Activated CD4-positive, alpha-beta T cell treated with anti-CD3 and anti-CD28 coated beads, Interleukin-2, amount 50 U/mL, for 16 hours (primary cell): ENCODE results near the gene LAMC3.
A peak's percentile ranks its signal among the peaks of the same experiment; 100 is the strongest.
"Not testable (repeated sequence)": the region's sequence is repeated elsewhere in the genome, so short reads cannot be mapped to it uniquely, and the experiment has no call there.

ENCODE experiments used
- DNase-seq: peaks from one replicate; pipeline ENCODE4 v3.0.0-alpha.2; 2020

Gene LAMC3

GRCh38 chr9:131103024-131103423 lies 94.0 kb downstream of the LAMC3 start:
- DNase-seq, result no peak

GRCh38 chr9:131103535-131103934 lies 94.6 kb downstream of the LAMC3 start:
- no peak for DNase-seq

- no peak for DNase-seq
Measured at GRCh38 chr9:131104016-131104740, 95.2 kb downstream of the LAMC3 start.

GRCh38 chr9:131105952-131106351 lies 97.0 kb downstream of the LAMC3 start:
- DNase-seq, result no peak

GRCh38 chr9:131107760-131108159 lies 98.8 kb downstream of the LAMC3 start:
- no peak for DNase-seq

- no peak for DNase-seq
Measured at GRCh38 chr9:131111186-131111853, 102.3 kb downstream of the LAMC3 start.

GRCh38 chr9:131111854-131112311 lies 102.9 kb downstream of the LAMC3 start:
- DNase-seq, result no peak

GRCh38 chr9:131112374-131113154 lies 103.6 kb downstream of the LAMC3 start:
- no peak for DNase-seq

- no peak for DNase-seq
Measured at GRCh38 chr9:131113655-131114054, 104.7 kb downstream of the LAMC3 start.

GRCh38 chr9:131114084-131114535 lies 105.1 kb downstream of the LAMC3 start:
- DNase-seq, result no peak

- DNase-seq, result not testable (repeated sequence)
Measured at GRCh38 chr9:131115360-131115742, 106.4 kb downstream of the LAMC3 start.

GRCh38 chr9:131116281-131117120 lies 107.5 kb downstream of the LAMC3 start:
- no peak for DNase-seq

GRCh38 chr9:131117121-131117761 lies 108.3 kb downstream of the LAMC3 start:
- no peak for DNase-seq

GRCh38 chr9:131117762-131118145 lies 108.8 kb downstream of the LAMC3 start:
- no peak for DNase-seq

GRCh38 chr9:131119600-131119999 lies 110.6 kb downstream of the LAMC3 start:
- no peak for DNase-seq

- DNase-seq, result no peak
Measured at GRCh38 chr9:131120620-131121228, 111.8 kb downstream of the LAMC3 start.

- no peak for DNase-seq
Measured at GRCh38 chr9:131121346-131121745, 112.4 kb downstream of the LAMC3 start.

- DNase-seq, result no peak
Measured at GRCh38 chr9:131122158-131122557, 113.2 kb downstream of the LAMC3 start.

- no peak for DNase-seq
Measured at GRCh38 chr9:131125038-131125287, 116.0 kb downstream of the LAMC3 start.

GRCh38 chr9:131125288-131126058 lies 116.5 kb downstream of the LAMC3 start, which contains the start of gene NUP214:
Gene NUP214, plus strand, starts transcription at chr9:131125586. Its CDS starts 119 bp downstream, at chr9:131125705.
- peak; percentile 99 for DNase-seq

GRCh38 chr9:131126059-131126426 lies 117.1 kb downstream of the LAMC3 start:
- no peak for DNase-seq
